NAMALWA (cell line): ENCODE data around the gene FBH1.

Experiments
- DNase-seq: peaks from one replicate; pipeline ENCODE4 v3.0.0-alpha.2; 2015; ENCODE audit warnings: low spot score

FBH1 gene

GRCh38 chr10:5977471-5978229 lies 87.6 kb downstream of the FBH1 start, which contains the start of gene IL15RA:
IL15RA (minus strand) TSS chr10:5977543; CDS start chr10:5977492, 51 bp downstream.
- DNase-seq: peak; percentile 88

DNA sequence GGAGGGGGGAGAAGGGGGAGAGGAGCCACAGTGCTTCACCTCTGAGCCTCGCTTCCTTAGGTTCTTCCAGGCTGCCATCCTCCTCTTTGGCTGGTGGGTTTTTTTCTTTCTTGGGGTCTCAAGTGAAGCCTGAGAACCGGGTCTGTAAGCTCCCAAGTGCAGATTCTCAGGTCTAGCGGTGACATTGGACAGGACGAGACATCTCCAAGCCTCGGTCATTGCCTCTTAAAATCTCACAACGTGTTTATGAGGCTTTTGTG lies 88.1 kb downstream of the FBH1 start:
- peak; percentile 44 for DNase-seq

DNA sequence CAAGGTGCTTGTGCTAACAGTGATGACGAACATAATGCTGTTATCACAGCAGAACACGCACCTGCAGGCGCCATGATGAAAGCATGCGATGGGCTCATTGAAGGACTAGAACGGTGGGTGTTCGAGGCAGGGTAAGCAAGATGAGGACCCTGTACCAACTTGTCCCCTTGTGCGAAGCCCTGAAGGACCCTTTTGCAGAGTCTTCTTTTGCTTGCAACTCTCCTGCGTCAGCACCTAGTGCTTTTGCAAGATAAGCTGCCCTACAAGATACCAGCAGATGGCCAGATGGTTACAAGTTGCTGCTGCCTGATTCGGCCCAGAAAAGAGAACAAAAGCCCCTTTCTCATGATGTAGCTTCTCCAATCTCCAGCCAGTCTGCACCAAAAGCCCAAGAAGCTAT lies 91.5 kb downstream of the FBH1 start:
- no peak for DNase-seq

DNA sequence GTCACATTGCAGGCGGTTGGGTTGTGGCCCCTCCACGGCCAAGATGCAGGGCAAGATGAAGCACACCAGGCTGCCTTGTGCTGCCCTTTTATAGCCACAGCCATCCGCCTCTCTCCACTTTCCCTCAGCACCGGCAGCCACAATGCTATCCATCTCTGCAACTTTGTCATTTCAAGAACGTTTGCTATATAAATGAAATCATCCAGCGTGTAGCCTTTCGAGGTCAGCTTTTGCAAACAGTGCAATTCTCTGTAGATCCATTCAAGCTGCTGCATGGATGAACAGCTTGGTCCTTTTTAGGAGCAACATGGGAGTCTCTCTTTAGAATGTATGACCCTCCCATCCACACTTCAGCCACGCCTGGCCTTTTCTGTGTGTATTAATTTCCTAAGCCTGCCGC lies 93.7 kb downstream of the FBH1 start:
- DNase-seq: no peak

DNA sequence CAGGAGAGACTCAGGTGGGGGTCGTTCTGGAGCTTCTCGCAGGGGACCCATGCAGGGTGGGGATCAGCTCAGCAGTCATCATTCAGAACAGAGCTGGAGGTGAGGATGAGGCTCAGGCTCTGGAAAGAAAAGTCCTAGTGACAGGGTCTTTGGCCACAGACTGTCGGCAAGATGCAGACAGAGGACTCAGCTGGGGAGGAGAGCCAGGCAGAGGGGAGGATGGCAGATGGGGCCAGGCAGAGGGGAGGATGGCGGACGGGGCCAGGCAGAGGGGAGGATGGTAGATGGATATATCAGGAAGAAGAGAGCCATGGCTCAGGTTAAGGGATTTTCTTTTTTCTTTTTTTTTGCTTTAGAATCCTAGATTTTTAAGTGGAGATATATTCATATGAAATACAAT lies 95.0 kb downstream of the FBH1 start:
- DNase-seq: no peak
